Measurements from ENCODE around the gene TINAGL1.

- TF ChIP-seq POLR2A (IDR thresholded peaks at IDR 0.05) (no peak), POLR2AphosphoS5 (IDR thresholded peaks at IDR 0.05) (no peak)
Measured at GRCh38 chr1:31535561-31535960, 40.8 kb upstream of the TINAGL1 start.

Data from gastroesophageal sphincter (tissue), 2 donors.